ENCODE results near the gene PRKACA. TPM values are rescaled to one million over a fixed set of nuclear protein-coding genes. Genes with fewer than 3 reads are reported as not detected.

Gene PRKACA
- total RNA-seq, 4 donors from 2014 or later = 16.7 to 74.8 (median 39.5) TPM

- in situ Hi-C loops (cut with MboI; ENCODE audit: low pct_ligation_motif_present in 1 of 4, low pct_unique_long_range_greater_than_20kb in 1 of 4, low sequenced_read_pairs in 3 of 4) (loop anchor here (10.0 to 25.0 kb wide), 4 partner anchors 161 to 469 kb away; partner anchors contain the start of gene NANOS3 (in 1 of the 4)), intact Hi-C loops (cut with DNase I; ENCODE audit: low total_unique reads) (loop anchor here (5.0 kb wide), 1 partner anchor 846 kb away; no protein-coding TSS in a partner anchor)
- TF ChIP-seq POLR2A (IDR thresholded peaks at IDR 0.05) (no peak), EP300 (IDR thresholded peaks at IDR 0.05; ENCODE audit: low read depth) (no peak)
- 95% methylated on average over 10 of the region's 10 CpGs; no CpG with 5 or more reads in 1 of the 2 donors for WGBS, 2 donors (ENCODE audit: low coverage in 1 of 2)
- no peak overlapping the region for H3K27ac ChIP-seq
- no peaks in the 10 kb centered on the region for H3K36me3 ChIP-seq
- H3K4me3 ChIP-seq = no peak overlapping the region
- DNase-seq = no peak
- H3K9me3 ChIP-seq = no peaks in the 10 kb centered on the region
- H3K27me3 ChIP-seq = peaks cover 42% of the 10 kb centered on the region
- peaks cover 0 to 16% (median 12%) of the 10 kb centered on the region in 4 donors for H3K4me1 ChIP-seq
These were observed 61.4 kb downstream of the PRKACA start for GRCh38 chr19:14056069-14056666.

- intact Hi-C loops (cut with DNase I; ENCODE audit: low total_unique reads) (loop anchor here (5.0 kb wide), 1 partner anchor 847 kb away; no protein-coding TSS in a partner anchor), in situ Hi-C loops (cut with MboI; ENCODE audit: low pct_ligation_motif_present in 1 of 4, low pct_unique_long_range_greater_than_20kb in 1 of 4, low sequenced_read_pairs in 3 of 4) (loop anchor here (10.0 to 25.0 kb wide), 4 partner anchors 161 to 468 kb away; partner anchors contain the start of gene NANOS3 (in 1 of the 4))
- Histone ChIP-seq H3K27ac (no peak overlapping the region), H3K4me1 (peaks cover 0 to 16% (median 12%) of the 10 kb centered on the region in 4 donors), H3K4me3 (no peak overlapping the region), H3K27me3 (peaks cover 34% of the 10 kb centered on the region), H3K36me3 (no peaks in the 10 kb centered on the region), H3K9me3 (no peaks in the 10 kb centered on the region)
- WGBS, 2 donors (ENCODE audit: low coverage in 1 of 2) = 96% methylated on average over 3 of the region's 3 CpGs; no CpG with 5 or more reads in 1 of the 2 donors
- TF ChIP-seq POLR2AphosphoS5 (IDR thresholded peaks at IDR 0.05) = no peak
- TF ChIP-seq POLR2A (IDR thresholded peaks at IDR 0.05) = no peak
- no peak for TF ChIP-seq EP300 (IDR thresholded peaks at IDR 0.05; ENCODE audit: low read depth)
- TF ChIP-seq CTCF (IDR thresholded peaks at IDR 0.05) = no peak
- DNase-seq = no peak
These were observed 62.2 kb downstream of the PRKACA start for GRCh38 chr19:14055396-14055795.

- WGBS, 2 donors (ENCODE audit: low coverage in 1 of 2) = 63% methylated on average over 11 of the region's 11 CpGs; no CpG with 5 or more reads in 1 of the 2 donors
- in situ Hi-C loops (cut with MboI; ENCODE audit: low pct_ligation_motif_present in 1 of 4, low pct_unique_long_range_greater_than_20kb in 1 of 4, low sequenced_read_pairs in 3 of 4) (loop anchor here (10.0 to 25.0 kb wide), 4 partner anchors 160 to 467 kb away; partner anchors contain the start of gene NANOS3 (in 1 of the 4)), intact Hi-C loops (cut with DNase I; ENCODE audit: low total_unique reads) (loop anchor here (5.0 kb wide), 1 partner anchor 848 kb away; no protein-coding TSS in a partner anchor)
- DNase-seq = no peak
- no peak for TF ChIP-seq EP300 (IDR thresholded peaks at IDR 0.05; ENCODE audit: low read depth)
- TF ChIP-seq CTCF (IDR thresholded peaks at IDR 0.05) = no peak
- TF ChIP-seq POLR2AphosphoS5 (IDR thresholded peaks at IDR 0.05) = no peak
- no peak for TF ChIP-seq POLR2A (IDR thresholded peaks at IDR 0.05)
- H3K4me3 ChIP-seq = no peak overlapping the region
- no peak overlapping the region for H3K27ac ChIP-seq
- no peaks in the 10 kb centered on the region for H3K9me3 ChIP-seq
- peaks cover 0 to 16% (median 12%) of the 10 kb centered on the region in 4 donors for H3K4me1 ChIP-seq
- no peaks in the 10 kb centered on the region for H3K36me3 ChIP-seq
- H3K27me3 ChIP-seq = peaks cover 28% of the 10 kb centered on the region
These were observed 62.8 kb downstream of the PRKACA start for GRCh38 chr19:14054721-14055120.

GRCh38 chr19:14054099-14054498, 63.5 kb downstream of the PRKACA start:
- TF ChIP-seq POLR2AphosphoS5 (IDR thresholded peaks at IDR 0.05) (no peak), EP300 (IDR thresholded peaks at IDR 0.05; ENCODE audit: low read depth) (no peak), POLR2A (IDR thresholded peaks at IDR 0.05) (no peak), CTCF (IDR thresholded peaks at IDR 0.05) (no peak)
- H3K9me3 ChIP-seq = no peaks in the 10 kb centered on the region
- no peaks in the 10 kb centered on the region for H3K36me3 ChIP-seq
- intact Hi-C loops (cut with DNase I; ENCODE audit: low total_unique reads) = no loop called here
- 75 to 83% methylated on average over 1 to 6 of the region's 6 CpGs for WGBS, 2 donors (ENCODE audit: low coverage in 1 of 2)
- in situ Hi-C loops (cut with MboI; ENCODE audit: low pct_ligation_motif_present in 1 of 4, low pct_unique_long_range_greater_than_20kb in 1 of 4, low sequenced_read_pairs in 3 of 4) = loop anchor here (10.0 to 25.0 kb wide), 4 partner anchors 159 to 467 kb away; partner anchors contain the start of gene NANOS3 (in 1 of the 4)
- peaks cover 0 to 14% (median 12%) of the 10 kb centered on the region in 4 donors for H3K4me1 ChIP-seq
- H3K27me3 ChIP-seq = peaks cover 22% of the 10 kb centered on the region
- no peak overlapping the region for H3K4me3 ChIP-seq
- H3K27ac ChIP-seq = no peak overlapping the region
- no peak for DNase-seq
